ENCODE results near the gene VSNL1. TPM values are rescaled to one million over a fixed set of nuclear protein-coding genes. Genes with fewer than 3 reads are reported as not detected.

VSNL1 gene
- polyA plus RNA-seq, 1 of the 3 experiments (the other 2 are of a cell fraction): 1.3 TPM

DNA sequence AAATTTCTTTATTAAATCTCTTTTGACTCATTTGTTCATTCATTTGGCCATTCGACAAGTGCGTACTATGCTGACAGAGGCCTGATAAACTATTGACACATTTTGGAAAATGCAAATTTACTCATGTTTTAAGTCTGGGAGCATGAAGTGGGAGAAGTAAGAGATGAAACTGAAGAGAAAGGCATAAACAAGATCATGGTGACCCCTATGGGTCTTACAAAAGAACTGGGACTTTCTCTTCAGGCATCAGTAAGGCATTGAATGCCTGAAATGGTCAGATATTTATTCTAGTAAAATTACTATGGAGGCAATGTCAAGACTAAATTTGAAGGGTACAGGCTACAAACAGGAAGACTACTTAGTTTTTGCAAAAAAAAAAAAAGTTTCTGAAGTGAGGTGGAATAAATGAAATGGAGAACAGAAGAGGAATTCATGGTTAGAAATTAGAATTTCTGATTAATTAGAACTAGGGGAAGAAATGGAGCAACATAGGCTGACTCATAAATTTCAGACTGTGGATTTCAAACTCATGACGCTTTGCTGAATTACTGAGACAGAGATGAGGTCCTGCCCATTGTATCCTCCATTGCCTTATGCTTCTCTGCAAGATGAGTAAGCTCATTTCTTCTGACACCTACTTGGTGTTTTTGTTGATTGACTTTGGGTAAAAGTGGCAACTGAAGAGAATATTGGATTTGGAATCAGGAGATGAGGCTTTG lies 32.7 kb downstream of the VSNL1 start:
- TF ChIP-seq RAD21 (IDR thresholded peaks at IDR 0.05; ENCODE audit: low read length) (peak; percentile 70), TEAD4 (IDR thresholded peaks at IDR 0.05; ENCODE audit: borderline replicate concordance, insufficient read depth) (no peak), NRF1 (IDR thresholded peaks at IDR 0.05; ENCODE audit: low read depth, low read length) (no peak), RCOR1 (IDR thresholded peaks at IDR 0.05; ENCODE audit: low read length) (no peak), MXI1 (IDR thresholded peaks at IDR 0.05; ENCODE audit: low read depth, low read length) (no peak), NFIC (IDR thresholded peaks at IDR 0.05; ENCODE audit: borderline replicate concordance) (no peak), SMC3 (IDR thresholded peaks at IDR 0.05; ENCODE audit: low read depth, low read length) (peak; percentile 22; the same call in 1 of the 2 replicates), SIN3A (IDR thresholded peaks at IDR 0.05; ENCODE audit: borderline replicate concordance, low read depth, low read length) (no peak), ELF1 (IDR thresholded peaks at IDR 0.05) (no peak), CHD2 (IDR thresholded peaks at IDR 0.05; ENCODE audit: low read length, partially characterized antibody) (no peak), FOXJ3 (CRISPR knock-in tag; IDR thresholded peaks at IDR 0.05) (no peak), TCF12 (IDR thresholded peaks at IDR 0.05) (no peak)
- TF ChIP-seq, protein P1, sequence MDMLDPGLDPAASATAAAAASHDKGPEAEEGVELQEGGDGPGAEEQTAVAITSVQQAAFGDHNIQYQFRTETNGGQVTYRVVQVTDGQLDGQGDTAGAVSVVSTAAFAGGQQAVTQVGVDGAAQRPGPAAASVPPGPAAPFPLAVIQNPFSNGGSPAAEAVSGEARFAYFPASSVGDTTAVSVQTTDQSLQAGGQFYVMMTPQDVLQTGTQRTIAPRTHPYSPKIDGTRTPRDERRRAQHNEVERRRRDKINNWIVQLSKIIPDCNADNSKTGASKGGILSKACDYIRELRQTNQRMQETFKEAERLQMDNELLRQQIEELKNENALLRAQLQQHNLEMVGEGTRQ (IDR thresholded peaks at IDR 0.05; ENCODE audit: borderline replicate concordance, low read depth, low read length): no peak
- TF ChIP-seq, protein P2, sequence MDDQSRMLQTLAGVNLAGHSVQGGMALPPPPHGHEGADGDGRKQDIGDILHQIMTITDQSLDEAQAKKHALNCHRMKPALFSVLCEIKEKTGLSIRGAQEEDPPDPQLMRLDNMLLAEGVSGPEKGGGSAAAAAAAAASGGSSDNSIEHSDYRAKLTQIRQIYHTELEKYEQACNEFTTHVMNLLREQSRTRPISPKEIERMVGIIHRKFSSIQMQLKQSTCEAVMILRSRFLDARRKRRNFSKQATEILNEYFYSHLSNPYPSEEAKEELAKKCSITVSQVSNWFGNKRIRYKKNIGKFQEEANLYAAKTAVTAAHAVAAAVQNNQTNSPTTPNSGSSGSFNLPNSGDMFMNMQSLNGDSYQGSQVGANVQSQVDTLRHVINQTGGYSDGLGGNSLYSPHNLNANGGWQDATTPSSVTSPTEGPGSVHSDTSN (IDR thresholded peaks at IDR 0.05): no peak
- TF ChIP-seq, protein P3, sequence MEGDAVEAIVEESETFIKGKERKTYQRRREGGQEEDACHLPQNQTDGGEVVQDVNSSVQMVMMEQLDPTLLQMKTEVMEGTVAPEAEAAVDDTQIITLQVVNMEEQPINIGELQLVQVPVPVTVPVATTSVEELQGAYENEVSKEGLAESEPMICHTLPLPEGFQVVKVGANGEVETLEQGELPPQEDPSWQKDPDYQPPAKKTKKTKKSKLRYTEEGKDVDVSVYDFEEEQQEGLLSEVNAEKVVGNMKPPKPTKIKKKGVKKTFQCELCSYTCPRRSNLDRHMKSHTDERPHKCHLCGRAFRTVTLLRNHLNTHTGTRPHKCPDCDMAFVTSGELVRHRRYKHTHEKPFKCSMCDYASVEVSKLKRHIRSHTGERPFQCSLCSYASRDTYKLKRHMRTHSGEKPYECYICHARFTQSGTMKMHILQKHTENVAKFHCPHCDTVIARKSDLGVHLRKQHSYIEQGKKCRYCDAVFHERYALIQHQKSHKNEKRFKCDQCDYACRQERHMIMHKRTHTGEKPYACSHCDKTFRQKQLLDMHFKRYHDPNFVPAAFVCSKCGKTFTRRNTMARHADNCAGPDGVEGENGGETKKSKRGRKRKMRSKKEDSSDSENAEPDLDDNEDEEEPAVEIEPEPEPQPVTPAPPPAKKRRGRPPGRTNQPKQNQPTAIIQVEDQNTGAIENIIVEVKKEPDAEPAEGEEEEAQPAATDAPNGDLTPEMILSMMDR (IDR thresholded peaks at IDR 0.05): peak; percentile 33
- TF ChIP-seq, protein P4, sequence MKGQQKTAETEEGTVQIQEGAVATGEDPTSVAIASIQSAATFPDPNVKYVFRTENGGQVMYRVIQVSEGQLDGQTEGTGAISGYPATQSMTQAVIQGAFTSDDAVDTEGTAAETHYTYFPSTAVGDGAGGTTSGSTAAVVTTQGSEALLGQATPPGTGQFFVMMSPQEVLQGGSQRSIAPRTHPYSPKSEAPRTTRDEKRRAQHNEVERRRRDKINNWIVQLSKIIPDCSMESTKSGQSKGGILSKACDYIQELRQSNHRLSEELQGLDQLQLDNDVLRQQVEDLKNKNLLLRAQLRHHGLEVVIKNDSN (IDR thresholded peaks at IDR 0.05; ENCODE audit: borderline replicate concordance, low read depth): no peak
- H3K4me1 ChIP-seq (ENCODE audit: control insufficient read depth in 1 of 2, insufficient read depth in 2 of 2, low read depth in 1 of 2, low read length in 1 of 2): no peaks in the 10 kb centered on the region
- H3K9me3 ChIP-seq: no peaks in the 10 kb centered on the region
- H4K20me1 ChIP-seq (ENCODE audit: insufficient read depth): no peaks in the 10 kb centered on the region
- H3K4me2 ChIP-seq: no peak overlapping the region
- DNase-seq: peak; percentile 36
- no peaks in the 10 kb centered on the region for H3K9me2 ChIP-seq
- ChIA-PET CTCF (interaction anchor here (0.6 to 3.8 kb wide), 11 partner anchors 9 to 800 kb away, joined by 3 to 21 read pairs (median 4); no protein-coding TSS in a partner anchor), POLR2A (no interaction called here)
- H3K9ac ChIP-seq: no peak overlapping the region
- no peaks in the 10 kb centered on the region; the same call in 1 of the 2 replicates for H3K27me3 ChIP-seq (ENCODE audit: insufficient read depth)
- H3K27ac ChIP-seq (ENCODE audit: low read depth in 2 of 2, low read length in 1 of 2): no peak overlapping the region
- H3F3A ChIP-seq (replicated peaks; ENCODE audit: insufficient read depth): no peaks in the 10 kb centered on the region
- no peaks in the 10 kb centered on the region for H3K79me2 ChIP-seq (ENCODE audit: insufficient read depth)
- 73% methylated on average over 3 of the region's 3 CpGs for WGBS (ENCODE audit: low lambda C conversion rate)
- H2AFZ ChIP-seq (ENCODE audit: low read depth): no peak overlapping the region
- H3K36me3 ChIP-seq (replicated peaks in 1 of 2; ENCODE audit: control insufficient read depth in 1 of 2, insufficient read depth in 2 of 2, low read length in 1 of 2): no peaks in the 10 kb centered on the region
- H3K4me3 ChIP-seq (ENCODE audit: low read depth in 2 of 2, low read length in 1 of 2): no peak overlapping the region

Data from SK-N-SH (cell line).